MM.1S (cell line): Measurements from ENCODE around the gene CCL25.

Experiments used
- EZH2 ChIP-seq: fragments of 300-600 bp; sonication (generic); optimal IDR thresholded peaks from 2 replicates; pipeline ENCODE3; 2017; ENCODE audit warnings: low read depth, mild to moderate bottlenecking, antibody characterized with exemption, low read length, mixed read lengths
- EZH2phosphoT487 ChIP-seq: fragments of 300-600 bp; sonication (generic); IDR thresholded peaks from 2 replicates; pipeline ENCODE4 v1.6.1; 2018; ENCODE audit warnings: antibody characterized with exemption, low read length
- TF ChIP-seq, protein P1 (sequence below): fragments of 300-600 bp; sonication (generic); IDR thresholded peaks from 2 replicates; pipeline ENCODE4 v1.5.1; 2016; ENCODE audit warnings: antibody characterized with exemption, low read length, mixed read lengths

DNA sequence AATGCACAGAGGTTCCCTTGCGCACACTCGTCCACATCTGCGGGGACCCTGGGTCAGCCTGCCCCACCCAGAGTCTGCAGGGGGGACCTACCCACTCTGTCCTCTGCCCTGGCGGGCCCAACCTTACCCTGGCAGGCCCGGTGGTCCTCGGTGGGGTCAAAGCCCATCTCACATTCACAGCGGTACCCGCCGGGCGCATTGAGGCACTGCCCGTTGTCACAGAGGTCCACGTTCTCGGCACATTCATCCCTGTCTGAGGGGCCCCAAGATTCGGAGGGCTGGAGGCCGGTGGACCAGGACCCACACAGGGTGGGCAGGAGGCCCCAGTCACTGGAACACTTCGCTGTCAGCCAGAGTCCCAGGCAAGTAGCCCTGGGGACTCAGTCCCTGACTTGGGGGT is 58.4 kb downstream of the CCL25 start:
- TF ChIP-seq, protein P1, sequence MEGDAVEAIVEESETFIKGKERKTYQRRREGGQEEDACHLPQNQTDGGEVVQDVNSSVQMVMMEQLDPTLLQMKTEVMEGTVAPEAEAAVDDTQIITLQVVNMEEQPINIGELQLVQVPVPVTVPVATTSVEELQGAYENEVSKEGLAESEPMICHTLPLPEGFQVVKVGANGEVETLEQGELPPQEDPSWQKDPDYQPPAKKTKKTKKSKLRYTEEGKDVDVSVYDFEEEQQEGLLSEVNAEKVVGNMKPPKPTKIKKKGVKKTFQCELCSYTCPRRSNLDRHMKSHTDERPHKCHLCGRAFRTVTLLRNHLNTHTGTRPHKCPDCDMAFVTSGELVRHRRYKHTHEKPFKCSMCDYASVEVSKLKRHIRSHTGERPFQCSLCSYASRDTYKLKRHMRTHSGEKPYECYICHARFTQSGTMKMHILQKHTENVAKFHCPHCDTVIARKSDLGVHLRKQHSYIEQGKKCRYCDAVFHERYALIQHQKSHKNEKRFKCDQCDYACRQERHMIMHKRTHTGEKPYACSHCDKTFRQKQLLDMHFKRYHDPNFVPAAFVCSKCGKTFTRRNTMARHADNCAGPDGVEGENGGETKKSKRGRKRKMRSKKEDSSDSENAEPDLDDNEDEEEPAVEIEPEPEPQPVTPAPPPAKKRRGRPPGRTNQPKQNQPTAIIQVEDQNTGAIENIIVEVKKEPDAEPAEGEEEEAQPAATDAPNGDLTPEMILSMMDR = no peak
- TF ChIP-seq EZH2 (no peak), EZH2phosphoT487 (no peak)
